Measurements from ENCODE around the gene CDK5RAP3. TPM values are rescaled to one million over a fixed set of nuclear protein-coding genes. Genes with fewer than 3 reads are reported as not detected.
"Not testable (repeated sequence)": the region's sequence is repeated elsewhere in the genome, so short reads cannot be mapped to it uniquely, and the experiment has no call there.

Gene CDK5RAP3
- total and polyA plus RNA-seq, 3 experiments from 2014 or later, result 81.3 to 184 (median 178) TPM

- Mint-ChIP-seq H3K27ac (peak overlapping the region in 3 of 8 donors; percentile 24 to 35 (median 32)), H3K27me3 (no peaks in the 10 kb centered on the region), H3K9me3 (no peaks in the 10 kb centered on the region), H3K4me3 (peak overlapping the region in 4 of 7 donors; percentile 3 to 47 (median 16)), H3K36me3 (peaks cover 0 to 69% (median 12%) of the 10 kb centered on the region in 3 donors), H3K4me1 (peaks cover 4 to 28% (median 15%) of the 10 kb centered on the region in 3 donors)
- ChIA-PET POLR2A (interaction anchor here (0.9 kb wide), 1 partner anchor 11 kb away, joined by 3 read pairs; the partner anchor contains the start of gene CDK5RAP3), CTCF (interaction anchor here (1.2 to 3.8 kb wide), 2 partner anchors 11 to 33 kb away, joined by 3 to 18 read pairs; partner anchors contain the start of gene CDK5RAP3)
- H3K27ac ChIP-seq (ENCODE audit: low read depth, low read length), result peak overlapping the region; percentile 38
- no peak overlapping the region for H3K4me3 ChIP-seq (ENCODE audit: low read length)
- peaks cover 42% of the 10 kb centered on the region for H3K36me3 ChIP-seq (ENCODE audit: insufficient read depth, low read length)
- DNase-seq, result no peak
- no peaks in the 10 kb centered on the region for H3K27me3 ChIP-seq (ENCODE audit: insufficient read depth, low read length, poor library complexity, severe bottlenecking)
- H3K4me1 ChIP-seq (ENCODE audit: insufficient read depth, low read length), result peaks cover 10% of the 10 kb centered on the region
- H3K9me3 ChIP-seq (ENCODE audit: low read length), result no peaks in the 10 kb centered on the region
Measured at GRCh38 chr17:47981462-47981861, 10.5 kb downstream of the CDK5RAP3 start.

- H3K36me3 ChIP-seq (ENCODE audit: insufficient read depth, low read length), result peaks cover 42% of the 10 kb centered on the region
- POLR2A ChIA-PET, result no interaction called here
Measured at GRCh38 chr17:47982091-47982617, 11.2 kb downstream of the CDK5RAP3 start.

GRCh38 chr17:47982645-47983390 lies 11.9 kb downstream of the CDK5RAP3 start:
- peaks cover 4 to 28% (median 15%) of the 10 kb centered on the region in 3 donors for H3K4me1 Mint-ChIP-seq
- ChIA-PET POLR2A (no interaction called here), CTCF (interaction anchor here (0.8 to 0.9 kb wide), 2 partner anchors 12 to 35 kb away, joined by 6 to 7 read pairs; partner anchors contain the start of gene CDK5RAP3)

More at GRCh38 chr17:47982091-47982617, 11.2 kb downstream of the CDK5RAP3 start:
- Mint-ChIP-seq H3K4me1 (peaks cover 4 to 28% (median 15%) of the 10 kb centered on the region in 3 donors), H3K27me3 (no peaks in the 10 kb centered on the region), H3K9me3 (no peaks in the 10 kb centered on the region), H3K4me3 (no peak overlapping the region), H3K27ac (peak overlapping the region in 1 of 8 donors; percentile 75), H3K36me3 (peaks cover 0 to 63% (median 12%) of the 10 kb centered on the region in 3 donors)
- DNase-seq, result peak in 1 of 5 donors; percentile 19
- no peaks in the 10 kb centered on the region for H3K27me3 ChIP-seq (ENCODE audit: insufficient read depth, low read length, poor library complexity, severe bottlenecking)
- H3K4me3 ChIP-seq (ENCODE audit: low read length), result no peak overlapping the region
- peak overlapping the region; percentile 38 for H3K27ac ChIP-seq (ENCODE audit: low read depth, low read length)
- CTCF ChIA-PET, result interaction anchor here (1.2 to 3.8 kb wide), 2 partner anchors 12 to 33 kb away, joined by 3 to 18 read pairs; partner anchors contain the start of gene CDK5RAP3
- H3K9me3 ChIP-seq (ENCODE audit: low read length), result no peaks in the 10 kb centered on the region
- peaks cover 10% of the 10 kb centered on the region for H3K4me1 ChIP-seq (ENCODE audit: insufficient read depth, low read length)

GRCh38 chr17:47983492-47984223 lies 12.7 kb downstream of the CDK5RAP3 start:
- H3K36me3 Mint-ChIP-seq, result peaks cover 0 to 51% (median 7%) of the 10 kb centered on the region in 3 donors
- peaks cover 10% of the 10 kb centered on the region for H3K4me1 ChIP-seq (ENCODE audit: insufficient read depth, low read length)
- no peaks in the 10 kb centered on the region for H3K9me3 Mint-ChIP-seq
- H3K27ac Mint-ChIP-seq, result peak overlapping the region in 1 of 8 donors; percentile 42
- no peak overlapping the region for H3K4me3 Mint-ChIP-seq
- DNase-seq, result peak in 1 of 5 donors; percentile 12
- peaks cover 4 to 30% (median 15%) of the 10 kb centered on the region in 3 donors for H3K4me1 Mint-ChIP-seq
- CTCF ChIA-PET, result interaction anchor here (0.8 to 0.9 kb wide), 2 partner anchors 13 to 34 kb away, joined by 6 to 7 read pairs; partner anchors contain the start of gene CDK5RAP3
- no peaks in the 10 kb centered on the region for H3K9me3 ChIP-seq (ENCODE audit: low read length)
- H3K4me3 ChIP-seq (ENCODE audit: low read length), result no peak overlapping the region
- H3K27me3 Mint-ChIP-seq, result no peaks in the 10 kb centered on the region
- H3K36me3 ChIP-seq (ENCODE audit: insufficient read depth, low read length), result peaks cover 31% of the 10 kb centered on the region
- POLR2A ChIA-PET, result no interaction called here
- no peaks in the 10 kb centered on the region for H3K27me3 ChIP-seq (ENCODE audit: insufficient read depth, low read length, poor library complexity, severe bottlenecking)
- H3K27ac ChIP-seq (ENCODE audit: low read depth, low read length), result no peak overlapping the region

More at GRCh38 chr17:47982645-47983390, 11.9 kb downstream of the CDK5RAP3 start:
- Histone ChIP-seq H3K27ac (ENCODE audit: low read depth, low read length) (no peak overlapping the region), H3K4me3 (ENCODE audit: low read length) (no peak overlapping the region), H3K9me3 (ENCODE audit: low read length) (no peaks in the 10 kb centered on the region), H3K36me3 (ENCODE audit: insufficient read depth, low read length) (peaks cover 38% of the 10 kb centered on the region), H3K27me3 (ENCODE audit: insufficient read depth, low read length, poor library complexity, severe bottlenecking) (no peaks in the 10 kb centered on the region), H3K4me1 (ENCODE audit: insufficient read depth, low read length) (peaks cover 10% of the 10 kb centered on the region)
- peak overlapping the region in 2 of 8 donors; percentile 42 to 75 for H3K27ac Mint-ChIP-seq
- H3K9me3 Mint-ChIP-seq, result no peaks in the 10 kb centered on the region
- peaks cover 0 to 58% (median 7%) of the 10 kb centered on the region in 3 donors for H3K36me3 Mint-ChIP-seq
- H3K27me3 Mint-ChIP-seq, result no peaks in the 10 kb centered on the region
- peak overlapping the region in 1 of 7 donors; percentile 15 for H3K4me3 Mint-ChIP-seq
- DNase-seq, result peak in 1 of 5 donors; percentile 22

GRCh38 chr17:47986520-47986919 lies 15.6 kb downstream of the CDK5RAP3 start:
- Histone ChIP-seq H3K27ac (ENCODE audit: low read depth, low read length) (no peak overlapping the region), H3K36me3 (ENCODE audit: insufficient read depth, low read length) (peaks cover 11% of the 10 kb centered on the region), H3K4me1 (ENCODE audit: insufficient read depth, low read length) (peaks cover 6% of the 10 kb centered on the region), H3K9me3 (ENCODE audit: low read length) (no peaks in the 10 kb centered on the region), H3K4me3 (ENCODE audit: low read length) (no peak overlapping the region), H3K27me3 (ENCODE audit: insufficient read depth, low read length, poor library complexity, severe bottlenecking) (no peaks in the 10 kb centered on the region)
- Mint-ChIP-seq H3K27ac (peak overlapping the region in 2 of 8 donors; percentile 36 to 81), H3K9me3 (no peaks in the 10 kb centered on the region), H3K4me3 (no peak overlapping the region), H3K4me1 (peaks cover 6 to 27% (median 20%) of the 10 kb centered on the region in 3 donors), H3K27me3 (no peaks in the 10 kb centered on the region), H3K36me3 (peaks cover 0 to 23% (median 0%) of the 10 kb centered on the region in 3 donors)
- peak in 1 of 5 donors; percentile 4 for DNase-seq
- CTCF ChIA-PET, result no interaction called here
- POLR2A ChIA-PET, result no interaction called here

- Mint-ChIP-seq H3K4me1 (peaks cover 6 to 21% (median 15%) of the 10 kb centered on the region in 3 donors), H3K27me3 (no peaks in the 10 kb centered on the region), H3K4me3 (no peak overlapping the region), H3K9me3 (no peaks in the 10 kb centered on the region), H3K36me3 (peaks cover 0 to 20% (median 0%) of the 10 kb centered on the region in 3 donors), H3K27ac (no peak overlapping the region)
- DNase-seq, result peak in 1 of 5 donors; percentile 30
- no peaks in the 10 kb centered on the region for H3K4me1 ChIP-seq (ENCODE audit: insufficient read depth, low read length)
- H3K27ac ChIP-seq (ENCODE audit: low read depth, low read length), result no peak overlapping the region
- ChIA-PET CTCF (no interaction called here), POLR2A (interaction anchor here (0.7 kb wide), 1 partner anchor 17 kb away, joined by 4 read pairs; the partner anchor contains the start of gene CDK5RAP3)
- H3K27me3 ChIP-seq (ENCODE audit: insufficient read depth, low read length, poor library complexity, severe bottlenecking), result no peaks in the 10 kb centered on the region
- H3K4me3 ChIP-seq (ENCODE audit: low read length), result no peak overlapping the region
- H3K36me3 ChIP-seq (ENCODE audit: insufficient read depth, low read length), result peaks cover 5% of the 10 kb centered on the region
- no peaks in the 10 kb centered on the region for H3K9me3 ChIP-seq (ENCODE audit: low read length)
Measured at GRCh38 chr17:47987240-47987835, 16.4 kb downstream of the CDK5RAP3 start.

GRCh38 chr17:47988445-47988844 lies 17.5 kb downstream of the CDK5RAP3 start:
- H3K4me3 Mint-ChIP-seq; H3K4me3 ChIP-seq (ENCODE audit: low read length); H3K27me3 Mint-ChIP-seq; H3K36me3 ChIP-seq (ENCODE audit: insufficient read depth, low read length); H3K27ac ChIP-seq (ENCODE audit: low read depth, low read length); CTCF ChIA-PET; POLR2A ChIA-PET; H3K4me1 ChIP-seq (ENCODE audit: insufficient read depth, low read length); H3K9me3 Mint-ChIP-seq; H3K27me3 ChIP-seq (ENCODE audit: insufficient read depth, low read length, poor library complexity, severe bottlenecking); H3K9me3 ChIP-seq (ENCODE audit: low read length): not testable (repeated sequence)
- Mint-ChIP-seq H3K4me1 (peaks cover 2 to 14% (median 10%) of the 10 kb centered on the region in 3 donors), H3K27ac (peak overlapping the region in 1 of 8 donors; percentile 48), H3K36me3 (peaks cover 0 to 10% (median 0%) of the 10 kb centered on the region in 3 donors)
- peak in 1 of 5 donors; percentile 9 for DNase-seq
